ENCODE measurements around the gene FREY1.

- TF ChIP-seq CTCF (IDR thresholded peaks at IDR 0.05; ENCODE audit: extremely low read depth in 1 of 2, insufficient read depth in 1 of 2, low read depth in 1 of 2, low read length in 2 of 2) (no peak), EZH2 (IDR thresholded peaks at IDR 0.05; ENCODE audit: borderline replicate concordance, low read depth, low read length, severe bottlenecking) (no peak), POLR2AphosphoS5 (IDR thresholded peaks at IDR 0.05; ENCODE audit: insufficient read depth, low read depth, low read length) (no peak)
Observed at GRCh38 chr11:45858751-45859398, 48.2 kb downstream of the FREY1 start.
